GM21576 (cell line): Measurements from ENCODE around the gene ALDH3A1.

ENCODE experiments used
- ATAC-seq: cut with Tn5 transposase; IDR thresholded peaks from one replicate; pipeline ENCODE4 v1.9.1; 2021; ENCODE audit warnings: mild to moderate bottlenecking, moderate library complexity; ENCODE audit not compliant: unreplicated experiment

ALDH3A1 gene

DNA sequence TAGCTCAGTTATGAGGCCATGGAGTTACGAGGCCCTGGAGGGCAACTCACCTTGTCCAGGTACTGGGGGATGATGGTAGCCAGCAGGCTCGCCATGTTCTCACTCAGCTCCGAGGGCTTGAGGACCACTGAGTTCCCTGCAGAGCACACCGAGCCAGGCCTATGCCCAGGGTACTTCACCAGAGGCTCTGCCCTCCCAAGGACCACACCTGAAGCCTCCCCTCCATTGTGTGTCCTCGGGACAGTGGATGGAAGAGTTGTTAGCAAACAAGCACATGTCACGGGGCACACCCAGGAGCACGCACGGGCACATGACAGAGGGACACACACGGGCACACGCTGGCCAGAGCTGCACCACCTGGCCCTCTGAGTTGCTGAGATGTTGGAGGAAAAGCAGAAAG is 5.6 kb downstream of the ALDH3A1 start:
- ATAC-seq: no peak

DNA sequence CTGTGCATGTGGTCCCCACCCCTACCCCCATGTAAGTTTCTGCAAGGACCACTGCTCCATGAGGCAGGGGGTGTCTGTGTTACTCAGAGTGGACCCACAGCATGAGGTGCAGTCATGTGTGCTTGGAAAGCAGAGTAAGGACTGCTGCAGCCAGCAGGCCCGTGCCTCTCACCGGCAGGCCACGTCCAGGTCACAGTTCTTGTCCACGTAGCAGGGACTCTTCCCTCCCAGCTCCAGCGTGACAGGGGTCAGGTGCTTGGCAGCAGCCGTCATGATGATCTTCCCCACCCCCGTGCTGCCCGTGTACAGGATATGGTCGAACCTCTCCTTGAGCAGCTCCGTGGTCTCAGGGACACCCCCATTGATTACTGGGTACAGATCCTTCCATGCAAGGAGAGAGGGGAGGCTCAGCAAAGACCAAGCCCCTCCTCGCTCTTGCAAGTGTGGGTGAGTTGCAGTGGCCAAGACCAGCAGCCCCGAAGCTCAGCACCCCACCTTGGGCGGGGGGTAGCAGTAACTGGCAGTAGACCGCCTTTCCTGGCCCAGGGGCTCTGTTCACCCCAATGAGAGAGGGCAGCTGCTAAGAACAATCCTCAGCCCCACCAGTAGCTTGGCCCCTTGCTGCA is 6.2 kb downstream of the ALDH3A1 start:
- no peak for ATAC-seq

DNA sequence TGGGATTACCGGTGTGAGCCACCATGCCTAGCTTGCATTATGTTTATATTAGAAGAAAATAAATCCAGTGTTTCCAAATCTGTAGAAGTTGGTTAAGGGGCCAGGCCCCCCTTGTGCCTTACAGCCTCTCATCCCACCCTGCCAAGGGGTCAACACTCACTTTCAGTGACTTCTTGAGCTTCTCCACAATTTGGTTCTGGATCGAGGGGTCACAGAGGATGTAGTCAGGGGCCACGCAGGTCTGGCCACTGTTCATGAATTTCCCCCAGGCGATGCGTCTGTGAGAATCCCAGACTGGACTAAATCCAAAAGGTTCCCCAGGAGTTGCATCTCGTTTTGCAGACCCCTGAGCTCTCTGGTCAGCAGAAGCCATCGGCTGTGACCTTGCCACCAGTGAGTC is 7.2 kb downstream of the ALDH3A1 start:
- ATAC-seq: no peak

DNA sequence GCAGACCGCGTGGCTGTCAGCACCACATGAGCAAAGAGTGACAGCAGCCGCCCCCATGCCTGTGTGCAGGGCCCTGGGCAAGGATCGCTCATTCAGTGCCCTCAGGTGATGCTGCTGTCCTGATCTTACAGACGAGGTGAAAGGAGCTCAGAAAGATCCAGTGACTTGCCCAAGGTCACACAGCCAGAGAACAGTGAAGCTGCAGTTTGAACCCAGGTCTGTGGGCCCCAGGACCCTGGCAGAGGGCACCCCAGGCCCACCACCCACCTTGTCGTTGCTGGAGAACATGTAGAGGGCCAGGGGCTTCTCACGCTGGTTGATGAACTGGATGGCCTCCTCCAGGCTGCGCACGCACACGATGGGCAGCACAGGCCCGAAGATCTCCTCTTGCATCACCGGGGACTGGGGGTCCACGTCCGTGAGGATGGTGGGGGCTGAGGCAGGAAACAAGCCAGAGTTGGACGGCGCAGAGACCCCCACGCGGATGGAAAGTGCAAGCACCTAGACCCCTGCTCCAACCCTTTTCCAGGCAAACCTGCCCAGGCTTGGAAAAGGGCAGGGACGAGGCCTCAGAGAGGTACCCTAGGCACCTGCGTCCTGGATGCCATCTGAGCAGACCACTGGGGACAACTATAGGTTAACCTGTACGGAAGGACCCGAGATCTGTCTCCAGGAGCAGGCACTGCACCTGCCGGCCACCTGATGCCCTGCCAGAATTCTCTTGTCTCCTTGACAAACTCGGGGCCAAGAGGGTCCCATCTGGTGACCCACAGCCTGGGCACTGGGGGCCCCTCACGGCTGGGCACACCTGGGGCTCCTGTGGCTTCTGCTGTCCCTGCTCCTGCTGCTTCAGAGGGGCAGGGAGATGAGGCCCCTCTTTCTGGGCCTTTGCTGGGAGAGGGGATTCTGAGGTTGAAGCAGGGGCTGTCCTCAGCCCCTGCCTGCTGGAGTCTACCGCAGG is 8.6 kb downstream of the ALDH3A1 start:
- no peak for ATAC-seq

DNA sequence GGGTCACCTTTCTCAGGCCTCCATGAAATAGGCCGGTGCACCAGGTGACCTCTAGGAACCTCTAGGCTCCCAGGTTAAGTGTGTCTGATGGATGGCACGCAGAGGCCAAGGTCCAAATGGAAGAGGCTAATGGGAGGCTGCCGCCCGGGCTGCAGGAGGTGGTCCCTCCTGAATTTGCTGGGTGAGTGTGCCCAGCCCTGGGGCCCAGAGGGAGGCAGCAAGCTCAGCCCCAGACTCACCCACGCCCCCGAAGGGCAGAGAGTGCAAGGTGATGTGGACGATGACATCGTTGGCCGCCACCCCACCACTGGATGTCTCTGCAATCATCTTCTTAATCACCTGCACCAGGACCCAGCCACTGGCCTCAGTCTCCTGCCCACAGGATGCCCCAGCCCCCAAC is 9.3 kb downstream of the ALDH3A1 start:
- ATAC-seq: no peak

DNA sequence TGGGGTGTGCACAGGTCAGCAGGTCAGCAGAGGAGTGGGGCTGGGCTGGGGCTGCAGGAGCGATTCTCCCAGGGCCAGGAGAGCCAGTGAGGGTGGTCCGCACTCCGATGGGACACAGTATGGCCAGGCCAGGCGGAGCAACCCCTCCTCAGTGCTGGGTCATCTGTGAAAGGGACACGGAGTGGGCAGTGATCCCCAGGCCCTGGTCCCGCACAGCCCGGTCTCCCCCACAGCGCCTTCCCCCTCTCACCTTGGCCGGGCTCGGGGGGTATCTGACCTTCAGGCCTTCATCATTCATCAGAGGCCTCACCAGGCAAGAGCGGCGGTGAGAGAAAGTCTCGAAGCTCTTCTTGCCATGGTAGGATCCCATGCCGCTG is 10.0 kb downstream of the ALDH3A1 start:
- ATAC-seq: no peak

DNA sequence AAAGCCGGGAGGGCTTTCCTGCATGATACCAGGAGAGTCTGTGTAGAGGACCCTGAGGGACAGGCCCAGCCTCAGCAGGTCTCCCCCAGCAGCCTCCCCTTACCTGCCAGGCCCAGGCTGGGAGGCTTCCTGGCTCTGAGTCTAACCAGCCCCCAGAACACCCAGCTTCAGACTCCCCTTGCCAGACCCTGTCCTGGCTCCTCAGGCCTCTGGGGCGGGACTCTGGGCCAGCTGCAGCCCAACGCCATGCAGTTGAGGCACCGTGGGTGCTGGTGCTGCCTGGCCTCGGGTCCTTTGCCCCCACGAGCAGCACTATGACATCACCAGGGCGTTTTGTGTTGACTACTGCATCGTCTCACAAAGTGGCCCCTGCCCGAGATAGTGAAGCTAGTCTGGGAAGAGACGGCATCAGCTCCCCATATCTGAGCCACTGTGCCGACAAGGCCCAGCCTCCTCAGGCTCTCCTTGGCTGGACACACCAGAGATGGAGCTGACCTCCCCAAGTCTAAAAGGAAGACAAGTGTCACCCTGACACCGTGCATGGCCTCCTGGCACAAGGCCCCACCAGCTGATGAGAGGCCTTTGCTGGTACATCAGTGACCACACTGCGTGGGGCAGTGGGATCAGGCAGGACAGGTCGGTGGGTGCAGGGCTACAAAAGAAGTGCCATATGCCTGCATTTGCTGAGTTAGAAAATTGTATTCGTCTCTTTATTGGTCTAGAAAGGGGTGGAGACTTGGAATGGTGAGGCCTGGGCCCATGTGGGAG is 10.6 kb downstream of the ALDH3A1 start:
- no peak for ATAC-seq

DNA sequence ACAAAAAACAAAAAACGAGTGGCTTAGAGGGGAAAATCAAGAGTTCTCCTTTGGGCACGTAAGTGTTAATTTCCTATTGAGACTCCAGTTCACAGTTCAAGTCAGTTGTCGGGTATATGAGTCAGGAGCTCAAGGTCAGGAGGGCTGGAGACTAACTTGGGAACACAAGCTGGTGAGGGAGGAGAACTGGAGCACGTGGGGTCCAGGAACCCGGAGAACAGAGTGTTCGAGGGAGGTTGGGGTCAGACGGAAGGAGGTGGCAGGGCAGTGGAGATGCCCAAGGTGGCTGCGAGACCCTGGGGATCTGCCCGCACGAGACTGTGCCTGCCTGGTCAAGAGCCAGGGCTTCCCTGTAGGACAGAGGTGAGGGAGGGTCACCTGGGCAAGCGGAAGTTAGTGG is 12.0 kb downstream of the ALDH3A1 start:
- ATAC-seq: no peak

DNA sequence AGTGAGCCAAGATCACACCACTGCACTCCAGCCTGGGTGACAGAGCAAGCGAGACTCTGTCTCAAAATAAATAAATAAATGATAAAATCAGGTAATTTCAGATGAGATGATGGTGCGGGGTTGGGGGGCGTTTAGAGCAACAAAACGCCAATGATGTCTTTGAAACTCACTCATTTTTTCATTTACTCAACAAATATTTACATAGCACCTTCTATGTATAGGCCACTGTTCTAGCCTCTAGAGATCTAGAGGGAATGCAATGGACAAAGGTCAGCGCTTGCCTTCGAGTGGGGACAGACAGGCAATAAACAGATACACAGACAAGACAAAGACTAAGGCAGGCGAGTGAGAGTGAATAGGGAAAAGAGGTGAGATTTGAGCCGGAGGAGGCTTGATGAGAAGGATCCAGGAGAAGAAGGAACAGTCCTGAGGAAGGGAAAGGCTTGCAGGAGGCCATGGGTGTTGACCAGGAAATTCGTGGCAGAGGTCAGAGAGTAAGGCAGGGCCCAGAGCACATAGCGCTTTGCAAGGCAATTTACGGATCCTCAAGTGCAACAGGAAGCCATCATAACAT is 14.1 kb downstream of the ALDH3A1 start:
- no peak for ATAC-seq

DNA sequence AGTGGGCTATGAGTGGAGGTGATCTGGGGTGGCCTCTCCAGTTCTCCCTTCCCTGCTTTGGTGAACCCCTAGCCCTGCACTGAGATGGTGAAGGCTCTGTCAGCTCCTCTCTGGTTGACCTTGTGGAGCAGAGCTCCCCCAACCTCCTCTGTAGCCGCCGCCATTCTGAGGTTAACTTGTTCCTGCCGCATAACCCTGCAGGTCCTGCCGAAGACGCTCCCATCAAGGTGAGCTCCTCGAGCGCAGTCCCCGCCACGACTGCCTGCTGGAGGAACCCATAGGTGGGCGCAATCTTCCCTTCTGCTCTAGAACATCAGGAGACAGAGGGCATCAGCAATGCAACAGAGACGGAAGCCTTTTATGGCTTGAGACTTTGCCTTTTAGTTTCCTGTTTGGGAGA is 16.5 kb downstream of the ALDH3A1 start:
- ATAC-seq: no peak

DNA sequence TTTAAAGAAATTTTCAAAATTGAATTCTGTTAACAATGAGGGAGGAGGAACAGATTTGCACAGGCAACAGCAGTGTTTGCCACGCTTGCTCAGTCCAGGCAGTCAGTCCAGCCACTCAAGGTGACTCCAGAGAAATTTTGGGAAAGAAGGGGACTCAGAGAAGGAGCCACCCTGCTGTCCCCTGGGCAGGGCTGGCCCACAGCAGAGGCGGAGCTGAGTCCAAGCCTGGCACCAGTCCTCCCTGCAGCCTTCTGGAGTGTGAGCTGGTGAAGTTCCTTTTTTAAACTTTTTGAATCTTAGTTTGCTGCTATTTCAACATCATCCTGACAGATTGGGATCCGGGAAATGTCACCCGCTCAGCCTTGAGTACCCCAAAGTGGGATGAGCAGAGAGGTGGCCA is 17.3 kb downstream of the ALDH3A1 start:
- ATAC-seq: no peak

DNA sequence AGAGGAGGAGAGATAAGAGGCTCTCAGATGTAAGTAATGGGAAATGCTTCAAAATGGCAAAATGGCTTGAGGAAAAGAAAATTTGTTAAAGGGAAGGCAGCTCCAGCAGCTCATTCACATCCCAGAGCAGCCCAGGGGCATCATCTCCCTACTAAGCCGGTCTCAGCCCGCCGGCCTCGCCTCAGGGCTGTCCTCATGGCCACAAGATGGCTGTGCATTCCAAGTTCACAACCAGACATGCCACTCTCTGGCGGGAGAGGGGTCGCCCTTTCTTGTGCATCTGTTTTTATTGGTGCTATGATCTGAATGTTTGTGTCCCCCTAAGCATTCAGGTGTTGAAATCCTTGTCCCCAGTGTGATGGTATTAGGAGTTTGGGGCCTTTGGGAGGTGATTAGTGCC is 18.2 kb downstream of the ALDH3A1 start:
- ATAC-seq: no peak

DNA sequence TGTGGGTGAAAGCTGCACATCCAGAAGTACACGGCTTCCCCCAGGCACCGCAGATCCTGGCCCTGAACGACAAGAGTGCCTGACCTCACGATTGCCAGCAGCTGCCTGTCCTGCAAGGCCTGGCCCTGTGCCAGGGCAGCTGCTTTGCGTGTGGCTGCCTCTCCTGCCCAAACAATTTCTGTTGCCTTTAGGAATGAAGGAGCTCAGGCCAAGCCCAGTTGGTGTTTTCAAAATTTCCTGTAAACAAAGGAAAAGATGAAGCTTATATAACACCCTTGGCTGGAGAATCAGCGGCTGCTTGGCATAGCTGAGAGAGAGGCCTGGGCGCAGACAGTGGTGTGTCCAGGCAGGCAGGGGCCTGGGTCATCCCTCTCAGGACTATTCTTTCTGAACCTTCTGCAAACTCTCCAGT is 20.0 kb downstream of the ALDH3A1 start:
- ATAC-seq: no peak

DNA sequence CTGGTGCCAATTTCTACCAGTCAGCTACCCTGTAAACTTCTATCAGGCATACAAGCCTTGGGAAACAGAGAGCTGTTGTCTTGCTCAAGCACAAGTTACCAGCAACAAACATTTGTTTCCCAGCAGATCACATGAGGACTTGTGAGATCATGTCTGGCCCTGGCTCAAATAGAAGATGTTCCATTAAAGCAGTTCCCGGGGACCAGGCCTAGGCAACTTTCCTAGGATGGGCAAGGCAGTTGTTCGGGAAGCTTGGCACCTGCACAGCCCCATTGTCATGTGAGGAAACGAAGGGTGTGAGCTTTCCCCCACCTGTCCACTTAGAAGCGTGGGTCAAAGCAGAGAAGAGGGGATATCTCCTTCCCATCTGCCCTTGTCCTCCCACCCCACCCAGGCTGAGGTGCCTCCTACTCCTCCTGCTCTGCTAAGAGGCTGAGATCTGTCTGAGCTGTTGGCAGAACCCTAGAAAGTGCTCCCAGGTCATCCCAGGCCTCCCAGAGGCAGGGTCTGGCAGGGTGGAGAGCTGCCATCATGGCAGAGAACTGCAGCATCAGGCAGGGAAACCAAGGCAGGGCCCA is 20.5 kb downstream of the ALDH3A1 start:
- ATAC-seq: no peak

DNA sequence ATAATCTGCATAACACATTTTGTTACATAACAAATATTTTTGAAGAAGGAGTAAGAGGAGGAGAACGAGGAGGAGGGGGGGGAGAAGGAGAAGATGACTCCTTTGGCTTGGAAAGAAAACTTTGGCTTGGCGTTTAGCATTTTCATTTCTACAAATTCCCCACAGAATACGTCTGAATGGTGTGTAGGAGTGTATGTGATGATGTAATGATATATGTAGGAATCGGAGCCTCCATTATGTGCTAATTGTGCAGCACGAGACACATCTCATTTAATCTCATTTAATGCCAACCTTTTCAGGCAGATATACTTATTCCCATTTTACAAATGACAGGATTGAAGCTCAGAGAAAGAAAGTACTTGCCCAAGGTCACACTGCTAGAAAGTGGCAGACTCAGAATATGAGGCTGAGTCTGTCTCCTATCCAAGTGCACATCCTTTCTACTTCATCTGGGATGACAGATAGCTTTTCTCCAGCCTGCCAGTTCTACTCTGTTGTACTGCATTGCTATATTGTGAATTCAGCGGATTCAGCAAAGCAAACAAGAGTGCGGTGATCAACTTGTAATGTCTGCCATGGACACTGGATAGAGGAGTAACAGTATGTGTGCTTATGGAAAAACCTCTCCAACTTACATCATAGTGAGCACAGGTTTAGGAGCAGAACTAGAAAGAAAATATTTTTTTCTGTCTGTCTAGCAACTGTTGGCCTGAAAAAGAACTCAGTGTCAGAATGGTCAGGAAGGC is 21.3 kb downstream of the ALDH3A1 start:
- ATAC-seq: no peak

DNA sequence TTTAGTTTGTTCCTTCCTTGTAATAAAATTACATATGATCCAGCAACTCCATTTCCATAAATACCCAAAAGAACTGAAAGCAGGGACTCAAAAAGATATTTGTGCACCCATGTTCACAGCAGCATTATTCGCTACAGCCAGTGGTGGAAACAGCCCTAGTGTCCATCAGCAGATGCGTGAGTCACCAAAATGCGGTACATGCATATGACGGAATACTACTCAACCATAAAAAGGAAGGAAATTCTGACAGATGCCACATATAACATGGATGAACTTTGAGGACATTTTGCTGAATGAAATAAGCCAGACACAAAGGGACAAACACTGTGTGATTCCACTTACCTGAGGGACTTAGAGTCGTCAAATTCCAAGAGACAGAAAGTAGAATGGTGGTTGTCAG is 22.6 kb downstream of the ALDH3A1 start:
- ATAC-seq: no peak

DNA sequence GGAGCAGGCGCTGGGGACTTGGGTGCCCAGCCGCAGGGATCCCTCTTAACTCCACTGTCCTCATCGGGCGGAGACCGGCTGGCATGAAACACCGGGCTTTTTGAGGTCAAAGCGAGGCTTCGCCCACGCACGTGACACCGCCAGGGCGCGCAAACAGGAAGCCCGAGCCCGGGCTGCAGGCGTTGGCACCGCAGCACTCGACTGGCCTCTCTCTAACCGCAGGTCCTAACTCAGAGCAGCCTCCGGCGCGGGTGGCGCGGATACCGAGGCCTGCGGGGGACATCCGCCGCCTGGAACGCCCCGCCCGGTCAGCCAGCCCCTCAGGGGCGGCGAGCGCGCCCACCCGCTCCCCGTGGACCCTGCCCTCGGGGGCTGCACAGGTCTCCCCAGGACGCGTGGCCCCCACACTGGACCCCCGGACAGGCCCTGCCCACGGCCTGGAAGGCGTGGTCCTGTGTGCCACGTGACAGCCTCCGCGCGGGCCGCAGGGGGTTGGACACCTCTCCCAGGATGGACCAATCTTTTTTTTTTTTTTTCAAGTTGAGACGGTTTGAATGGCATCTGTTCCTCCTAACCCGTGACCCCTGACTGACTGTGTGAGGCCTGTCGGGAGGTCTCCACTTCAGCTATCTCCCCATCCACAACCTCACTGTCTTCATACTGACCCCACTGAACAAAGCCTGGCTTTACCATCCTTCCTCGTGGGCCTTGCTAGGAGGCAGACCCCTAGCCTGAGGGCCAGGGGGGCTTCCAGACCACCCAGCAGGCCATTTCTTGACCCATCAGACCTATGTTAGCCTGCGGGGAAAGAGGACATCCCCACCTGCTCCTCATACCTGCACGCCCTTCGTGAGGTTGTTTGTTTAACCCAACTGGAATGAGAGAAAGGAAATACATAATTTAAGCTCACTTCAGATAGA is 23.3 kb downstream of the ALDH3A1 start:
- no peak for ATAC-seq

DNA sequence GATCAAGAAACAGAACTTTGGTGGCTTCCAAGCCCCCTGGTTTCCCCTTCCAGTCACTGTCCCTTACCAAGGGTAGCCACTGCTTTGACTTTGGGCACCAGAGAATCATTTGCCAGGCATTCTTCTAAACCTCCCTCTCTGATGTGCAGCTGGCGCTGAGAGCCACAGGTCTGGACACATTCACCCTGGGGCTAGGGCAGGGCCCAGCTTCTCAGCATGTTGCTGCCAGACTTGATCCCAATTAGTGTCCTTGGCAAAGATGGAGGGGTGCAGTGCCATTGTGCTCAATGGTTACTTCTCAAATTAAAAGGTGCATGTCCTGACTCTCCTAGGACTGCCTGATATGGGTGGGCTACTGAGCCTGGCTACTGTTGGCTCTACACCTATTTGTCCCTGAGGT is 24.1 kb downstream of the ALDH3A1 start:
- no peak for ATAC-seq
